ENCODE measurements around the gene NR6A1. TPM values are rescaled to one million over a fixed set of nuclear protein-coding genes. Genes with fewer than 3 reads are reported as not detected.

NR6A1 gene
- total and polyA plus RNA-seq, 2 of the 8 experiments (the other 6 are each of a cell fraction or from before 2014, with no cell fraction given): 93.2 to 237 TPM

DNA sequence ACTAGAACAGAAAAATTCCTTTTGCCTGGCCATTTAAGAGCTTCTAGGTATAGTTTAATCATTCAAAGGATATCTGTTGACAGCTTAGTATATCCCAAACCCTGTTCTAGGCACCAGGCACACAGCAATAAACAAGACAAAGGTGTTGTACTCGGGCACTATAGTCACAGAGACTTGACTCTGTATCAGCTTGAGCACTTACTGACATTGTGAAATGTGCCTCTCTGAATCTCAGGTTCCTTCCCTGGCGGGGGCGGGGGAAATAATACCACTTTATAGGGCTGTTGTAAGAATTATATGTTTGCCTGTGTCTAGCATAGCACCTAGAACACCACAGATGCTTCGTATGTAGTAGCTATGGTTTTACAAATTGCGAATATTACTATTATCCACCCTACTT is 104.5 kb downstream of the NR6A1 start:
- DNase-seq (ENCODE audit: low read depth in 1 of 2, low spot score in 2 of 2) (no peak), FAIRE-seq (no peak)
- Histone ChIP-seq H3K9me3 (ENCODE audit: insufficient read depth in 2 of 2, low read depth in 1 of 2, low read length in 1 of 2) (no peaks in the 10 kb centered on the region), H2AFZ (ENCODE audit: low read length) (no peak overlapping the region), H3K14ac (ENCODE audit: insufficient read length) (no peak overlapping the region), H3K56ac (replicated peaks; ENCODE audit: insufficient read length, low read depth, low read length) (no peak overlapping the region), H2BK15ac (ENCODE audit: low read length) (no peak overlapping the region), H3K23me2 (ENCODE audit: low read depth, low read length) (no peaks in the 10 kb centered on the region), H2BK5ac (ENCODE audit: low read depth, low read length) (no peak overlapping the region), H4K91ac (replicated peaks; ENCODE audit: insufficient read length, low read length) (no peak overlapping the region), H3K23ac (ENCODE audit: insufficient read length) (no peak overlapping the region), H2BK12ac (ENCODE audit: low read depth, low read length) (no peak overlapping the region), H3K18ac (ENCODE audit: extremely low read depth, low read length) (no peak overlapping the region), H3K27ac (ENCODE audit: low read depth, low read length) (no peak overlapping the region), H3K4me3 (ENCODE audit: extremely low read depth in 1 of 4, insufficient read depth in 2 of 4, low read depth in 3 of 4, low read length in 4 of 4) (no peak overlapping the region), H3K4me2 (ENCODE audit: insufficient read depth in 1 of 2, low read depth in 2 of 2, low read length in 2 of 2) (no peak overlapping the region), H2BK20ac (ENCODE audit: low read length) (no peak overlapping the region), H4K5ac (ENCODE audit: insufficient read length, low read depth, low read length) (no peak overlapping the region), H3K36me3 (ENCODE audit: control insufficient read depth in 2 of 4, insufficient read depth in 4 of 4, low read length in 3 of 4) (no peaks in the 10 kb centered on the region), H3K27me3 (replicated peaks in 1 of 4; ENCODE audit: control insufficient read depth in 3 of 4, extremely low read depth in 1 of 4, insufficient read depth in 3 of 4, low read length in 3 of 4) (no peaks in the 10 kb centered on the region), H3K4me1 (replicated peaks in 1 of 4; ENCODE audit: control insufficient read depth in 3 of 4, insufficient read depth in 4 of 4, low read length in 3 of 4) (no peaks in the 10 kb centered on the region; a peak in 1 of 7 replicates), H2AK5ac (ENCODE audit: low read depth, low read length) (no peak overlapping the region), H4K20me1 (replicated peaks in 1 of 2; ENCODE audit: control insufficient read depth in 1 of 2, insufficient read depth in 2 of 2, low read length in 2 of 2) (no peaks in the 10 kb centered on the region), H4K8ac (ENCODE audit: extremely low read depth, insufficient read depth, low read length) (no peak overlapping the region), H3K9ac (replicated peaks in 1 of 4; ENCODE audit: extremely low read depth in 1 of 4, low read depth in 3 of 4, low read length in 3 of 4) (no peak overlapping the region), H3K79me1 (ENCODE audit: low read depth, low read length) (no peaks in the 10 kb centered on the region), H3K79me2 (ENCODE audit: control insufficient read depth in 1 of 2, insufficient read depth in 2 of 2, low read length in 2 of 2) (peaks cover 0 to 52% of the 10 kb centered on the region in 2 experiments; a peak in 2 of 4 replicates), H3K4ac (replicated peaks; ENCODE audit: insufficient read length, low read depth, low read length) (no peak overlapping the region), H2BK120ac (replicated peaks; ENCODE audit: low read depth, low read length) (no peak overlapping the region)
- TF ChIP-seq CREB1 (IDR thresholded peaks at IDR 0.05) (no peak), BACH1 (IDR thresholded peaks at IDR 0.05; ENCODE audit: low read length) (no peak), KDM1A (IDR thresholded peaks at IDR 0.05; ENCODE audit: borderline replicate concordance, low read length) (no peak), HDAC6 (IDR thresholded peaks at IDR 0.05; ENCODE audit: low read depth, low read length) (no peak), EZH2 (IDR thresholded peaks at IDR 0.05; ENCODE audit: low read depth, low read length, severe bottlenecking) (no peak), JUND (IDR thresholded peaks at IDR 0.05; ENCODE audit: low read length) (no peak), TBP (IDR thresholded peaks at IDR 0.05; ENCODE audit: low read depth, low read length) (no peak), SP4 (IDR thresholded peaks at IDR 0.05; ENCODE audit: low read length) (no peak), YY1 (IDR thresholded peaks at IDR 0.05; ENCODE audit: low read depth, low read length) (no peak), SP1 (IDR thresholded peaks at IDR 0.05; ENCODE audit: low read depth, low read length) (no peak), SUZ12 (IDR thresholded peaks at IDR 0.05; ENCODE audit: low read length) (no peak), CHD1 (IDR thresholded peaks at IDR 0.05; ENCODE audit: low read depth, low read length) (no peak)
- 91% methylated on average over 5 of the region's 5 CpGs; no CpG with 5 or more reads in 1 of the 2 experiments for WGBS, 2 experiments (ENCODE audit: extremely low coverage in 1 of 2, insufficient coverage in 1 of 2, insufficient read length in 1 of 2, insufficient replicate concordance in 2 of 2, low coverage in 1 of 2, low lambda C conversion rate in 2 of 2, missing lambda C conversion rate in 1 of 2)
- POLR2A ChIA-PET (ENCODE audit: partially characterized antibody): interaction anchor here (0.6 to 1.2 kb wide), 3 partner anchors 12 to 507 kb away, joined by 3 read pairs; no protein-coding TSS in a partner anchor
- CTCF ChIA-PET (ENCODE audit: partially characterized antibody): interaction anchor here (0.9 to 2.1 kb wide), 4 partner anchors 9 to 88 kb away, joined by 3 to 7 read pairs (median 4); no protein-coding TSS in a partner anchor

Data from H1 (cell line).